Measurements from ENCODE around the gene TAS2R13.

Gene TAS2R13, protein sequence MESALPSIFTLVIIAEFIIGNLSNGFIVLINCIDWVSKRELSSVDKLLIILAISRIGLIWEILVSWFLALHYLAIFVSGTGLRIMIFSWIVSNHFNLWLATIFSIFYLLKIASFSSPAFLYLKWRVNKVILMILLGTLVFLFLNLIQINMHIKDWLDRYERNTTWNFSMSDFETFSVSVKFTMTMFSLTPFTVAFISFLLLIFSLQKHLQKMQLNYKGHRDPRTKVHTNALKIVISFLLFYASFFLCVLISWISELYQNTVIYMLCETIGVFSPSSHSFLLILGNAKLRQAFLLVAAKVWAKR

DNA sequence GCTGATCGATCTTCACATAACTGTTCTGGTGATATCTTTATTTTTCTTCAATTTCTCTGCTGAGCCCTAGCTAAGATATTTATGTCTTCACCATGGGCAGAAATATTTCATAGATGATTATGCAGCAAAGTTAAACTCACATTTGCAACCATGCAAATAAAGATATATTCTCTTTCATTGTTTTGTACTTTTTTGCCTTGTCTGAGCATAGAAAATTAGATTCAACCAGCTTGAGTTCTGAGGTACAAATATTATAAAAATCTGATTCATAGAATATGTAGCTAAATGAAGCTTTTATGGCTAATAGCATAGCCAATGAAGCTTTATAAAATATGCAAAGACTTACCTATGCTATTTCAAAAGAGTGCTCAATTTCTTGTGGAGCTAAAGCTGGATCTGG, at the start of gene TAS2R13:
Gene TAS2R13, minus strand, starts transcription at position 101 of the 400 bp plus-strand sequence. CDS start 264 bp downstream, outside the sequence.
- no peak for DNase-seq (ENCODE audit: low read depth in 2 of 2)

DNA sequence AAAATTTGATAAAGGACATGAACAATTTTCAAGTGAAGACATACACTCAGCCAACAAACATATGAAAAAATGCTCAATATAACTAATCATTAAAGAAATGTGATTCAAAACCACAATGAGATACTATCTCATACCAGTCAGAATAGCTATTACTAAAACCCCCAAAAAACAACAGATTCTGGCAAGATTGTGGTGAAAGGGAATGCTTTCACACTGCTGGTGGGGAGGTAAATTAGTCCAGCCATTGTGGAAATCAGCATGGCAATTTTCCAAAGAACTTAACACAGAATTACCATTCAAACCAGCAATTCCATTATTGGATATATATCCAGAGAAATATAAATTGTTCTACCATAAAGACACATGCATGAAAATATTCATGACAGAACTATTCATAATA, 48.4 kb upstream of the TAS2R13 start:
- no peak for DNase-seq (ENCODE audit: low read depth in 2 of 2)

DNA sequence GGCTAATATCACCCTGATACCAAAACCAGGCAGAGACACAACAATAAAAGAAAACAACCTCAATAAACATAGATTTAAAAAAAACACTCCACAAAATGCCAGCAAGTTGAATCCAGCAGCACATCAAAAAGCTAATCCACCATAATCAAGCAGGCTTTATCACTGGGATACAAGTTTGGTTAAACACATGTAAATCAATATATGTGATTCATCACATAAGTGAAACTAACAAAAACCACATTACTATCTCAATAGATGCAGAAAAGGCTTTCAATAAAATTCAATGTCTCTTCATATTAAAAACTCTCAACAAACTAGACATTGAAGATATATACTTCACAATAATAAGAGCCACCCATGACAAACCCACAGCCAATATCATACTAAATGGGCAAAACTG, 46.7 kb upstream of the TAS2R13 start:
- no peak for DNase-seq (ENCODE audit: low read depth in 2 of 2)

DNA sequence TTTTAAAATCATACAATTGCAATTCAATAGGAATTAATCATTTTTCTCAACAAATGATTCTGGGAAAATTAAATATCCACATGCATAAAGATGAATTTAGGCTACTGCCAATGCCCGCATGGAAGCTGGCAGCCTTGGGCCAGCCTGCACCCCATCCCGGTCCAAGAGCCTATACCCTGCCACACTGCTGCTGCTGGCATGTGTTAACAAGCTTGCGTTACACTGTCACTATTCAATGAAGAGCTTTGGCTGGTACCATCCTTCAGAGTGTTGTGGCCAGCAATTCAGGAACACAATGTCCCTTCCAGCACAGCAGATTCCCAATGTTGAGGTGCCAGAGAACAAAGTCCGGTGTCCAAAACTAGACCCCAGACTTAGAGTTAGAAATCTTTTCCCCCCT, 43.3 kb upstream of the TAS2R13 start:
- no peak for DNase-seq (ENCODE audit: low read depth in 2 of 2)

DNA sequence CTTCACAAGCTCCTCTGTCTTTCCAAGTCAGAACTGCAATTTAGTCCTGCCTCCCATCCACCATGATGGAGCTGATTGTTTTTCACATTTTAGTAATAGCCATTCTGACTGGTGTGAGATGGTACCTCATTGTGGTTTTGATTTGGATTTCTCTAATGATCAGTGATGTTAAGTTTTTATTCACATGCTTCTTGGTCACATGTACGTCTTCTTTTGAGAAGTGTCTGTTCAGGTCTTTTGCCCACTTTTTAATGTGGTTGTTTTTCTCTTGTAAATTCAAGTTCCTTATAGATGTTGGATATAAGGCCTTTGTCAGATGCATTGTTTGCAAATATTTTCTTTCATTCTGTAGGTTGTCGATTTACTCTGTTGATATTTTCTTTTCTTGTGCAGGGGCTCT, 33.8 kb upstream of the TAS2R13 start:
- DNase-seq (ENCODE audit: low read depth in 2 of 2) = no peak

DNA sequence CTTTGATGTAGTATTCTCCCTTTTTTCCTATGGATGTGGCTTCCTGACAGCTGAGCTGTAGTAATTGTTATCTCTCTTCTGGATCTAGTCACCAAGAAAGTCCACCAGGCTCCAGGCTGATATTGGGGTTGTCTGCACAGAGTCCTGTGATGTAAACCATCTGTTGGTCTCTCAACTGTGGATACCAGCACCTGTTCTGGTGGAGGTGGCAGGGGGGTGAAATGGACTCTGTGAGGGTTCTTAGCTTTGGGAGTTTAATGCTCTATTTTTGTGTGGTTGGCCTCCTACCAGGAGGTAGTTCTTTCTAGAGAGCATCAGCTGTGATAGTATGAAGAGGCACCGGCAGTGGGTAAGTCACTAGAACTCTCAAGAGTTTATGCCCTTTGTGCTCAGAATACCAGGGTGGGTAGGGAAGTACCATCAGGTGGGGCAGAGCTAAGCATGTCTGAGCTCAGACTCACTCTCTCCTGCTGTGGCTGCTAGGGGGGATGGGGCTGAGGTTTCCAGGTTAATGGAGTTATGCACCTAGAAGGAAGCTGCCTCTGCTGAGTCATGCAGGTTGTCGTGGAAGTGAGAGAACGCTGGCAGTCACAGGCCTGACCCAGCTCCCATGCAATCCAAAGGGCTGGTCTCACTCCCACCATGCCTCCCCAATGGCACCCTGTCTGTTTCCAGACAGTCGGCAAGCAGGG, 32.7 kb upstream of the TAS2R13 start:
- DNase-seq (ENCODE audit: low read depth in 2 of 2) = no peak

DNA sequence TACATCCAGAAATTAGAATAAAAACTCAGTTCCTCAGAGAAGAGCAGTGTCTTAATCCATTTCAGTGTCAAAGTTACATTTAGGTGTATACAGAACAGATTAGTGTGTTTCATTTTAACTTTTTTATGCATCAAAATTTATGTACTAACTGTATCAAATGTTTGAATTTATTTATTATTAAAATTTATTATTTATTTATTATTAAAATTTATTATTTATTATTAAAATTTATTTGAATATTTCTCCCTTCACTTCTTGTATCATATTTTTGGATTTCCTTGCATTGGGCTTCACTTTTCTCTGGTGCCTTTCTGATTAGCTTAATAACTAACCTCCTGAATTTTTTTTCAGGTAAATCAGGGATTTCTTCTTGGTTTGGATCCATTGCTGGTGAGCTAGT, 32.0 kb upstream of the TAS2R13 start:
- no peak for DNase-seq (ENCODE audit: low read depth in 2 of 2)

DNA sequence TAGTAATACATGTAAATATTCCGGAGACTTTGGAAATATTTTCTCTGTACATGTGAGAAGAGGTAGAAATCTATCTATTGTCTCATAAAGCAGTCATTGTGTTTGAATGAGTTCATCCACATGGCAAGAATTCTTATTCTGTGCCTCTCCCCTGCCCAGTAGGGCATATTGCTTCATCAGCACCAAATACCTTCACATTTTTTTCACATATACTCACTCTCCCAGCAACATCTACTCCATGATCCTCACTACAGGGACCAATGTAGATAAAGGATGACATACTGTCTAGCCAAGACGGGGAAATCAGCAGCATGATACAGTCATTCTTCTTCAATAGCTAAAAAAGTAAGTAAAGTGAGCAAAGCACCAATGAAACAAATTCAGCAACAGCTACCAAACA, 31.0 kb upstream of the TAS2R13 start:
- no peak for DNase-seq (ENCODE audit: low read depth in 2 of 2)

DNA sequence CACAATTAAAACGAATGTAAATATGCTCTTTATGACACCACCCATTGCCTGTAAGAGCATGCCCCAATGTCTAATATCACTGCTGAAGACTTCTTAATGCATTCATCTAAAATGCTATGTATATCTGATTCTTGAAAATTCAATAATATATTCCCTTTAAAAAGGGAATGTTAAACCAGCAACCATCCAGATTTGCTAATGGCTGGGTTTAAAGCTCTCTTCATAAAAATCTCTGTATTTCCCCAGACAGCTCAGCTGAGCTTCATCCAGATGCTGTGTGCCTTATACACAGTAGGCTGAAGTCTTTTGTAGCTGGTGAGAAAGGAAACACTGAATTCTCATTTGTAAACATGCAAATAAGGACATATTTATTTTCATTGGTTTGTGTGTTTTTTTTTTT, 29.8 kb upstream of the TAS2R13 start, which contains the start of gene TAS2R14:
Gene TAS2R14, minus strand, starts transcription at position 101 of the 400 bp plus-strand sequence. Its CDS starts 56 bp downstream, at position 45.
- DNase-seq (ENCODE audit: low read depth in 2 of 2) = no peak

DNA sequence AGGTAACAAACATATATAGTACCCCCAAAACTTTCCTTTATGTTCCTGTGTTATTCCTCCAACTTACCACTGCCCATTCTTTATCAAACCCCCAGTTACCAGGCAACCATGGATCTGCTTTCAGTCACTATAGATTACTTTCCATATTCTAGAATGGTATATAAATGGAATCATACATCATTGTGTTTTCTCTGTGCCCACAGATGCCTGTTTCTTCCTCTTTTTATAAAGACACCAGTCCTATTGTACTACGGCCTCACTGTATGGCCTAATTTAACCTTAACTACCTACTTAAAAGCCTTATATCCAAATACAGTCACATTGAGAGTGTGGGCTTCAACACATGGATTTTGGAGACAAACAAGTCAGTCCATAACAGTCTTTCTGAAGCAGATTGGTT, 27.1 kb upstream of the TAS2R13 start:
- no peak for DNase-seq (ENCODE audit: low read depth in 2 of 2)

DNA sequence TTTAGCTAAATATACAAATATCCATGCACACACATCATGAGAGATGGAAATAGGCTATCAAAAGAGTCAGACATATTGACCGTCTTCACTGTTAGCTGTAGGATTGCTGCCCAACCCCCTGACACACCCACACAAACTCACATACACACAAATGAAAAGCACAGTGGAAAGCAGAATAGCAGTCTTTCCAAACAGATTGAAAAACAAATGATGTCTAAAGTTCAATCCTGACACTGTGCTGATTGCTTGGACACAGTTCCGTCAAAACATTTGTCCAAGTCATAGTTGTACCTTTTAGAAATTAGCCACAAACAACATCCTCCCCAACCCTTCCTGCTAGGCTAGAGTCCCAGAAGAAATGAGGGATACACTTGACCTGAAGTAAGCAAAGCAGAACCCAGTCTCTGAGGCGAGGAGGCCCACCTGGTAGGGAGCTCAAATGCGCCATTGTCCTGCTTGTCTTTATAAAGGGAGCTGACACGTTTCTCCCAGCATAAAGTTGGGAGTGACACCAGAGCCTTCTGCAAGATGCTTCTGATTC, 19.5 kb upstream of the TAS2R13 start, which contains the start of gene PRH2:
Gene PRH2, plus strand, starts transcription at position 491 of the 541 bp plus-strand sequence. Its CDS starts 38 bp downstream, at position 529.
- DNase-seq (ENCODE audit: low read depth in 2 of 2) = no peak

DNA sequence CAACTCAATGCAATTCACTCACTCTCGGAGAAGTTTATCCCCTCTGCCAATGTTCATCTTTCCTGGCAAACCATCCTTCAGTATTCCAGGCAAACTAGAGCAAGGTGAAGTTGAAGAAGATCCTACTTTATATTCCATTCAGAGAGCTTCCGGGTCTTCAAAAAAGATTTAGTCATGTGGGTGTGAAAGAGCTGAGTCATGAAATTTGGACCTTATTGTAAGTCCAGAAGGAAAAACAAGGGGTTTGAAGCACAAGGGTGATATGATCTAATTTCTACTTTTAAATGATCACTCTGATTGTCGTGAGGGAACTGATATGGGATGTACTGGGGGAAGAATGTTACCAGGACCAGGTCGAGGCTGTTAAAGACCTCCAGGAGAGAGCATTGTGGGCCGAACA, 16.9 kb upstream of the TAS2R13 start:
- no peak for DNase-seq (ENCODE audit: low read depth in 2 of 2)

DNA sequence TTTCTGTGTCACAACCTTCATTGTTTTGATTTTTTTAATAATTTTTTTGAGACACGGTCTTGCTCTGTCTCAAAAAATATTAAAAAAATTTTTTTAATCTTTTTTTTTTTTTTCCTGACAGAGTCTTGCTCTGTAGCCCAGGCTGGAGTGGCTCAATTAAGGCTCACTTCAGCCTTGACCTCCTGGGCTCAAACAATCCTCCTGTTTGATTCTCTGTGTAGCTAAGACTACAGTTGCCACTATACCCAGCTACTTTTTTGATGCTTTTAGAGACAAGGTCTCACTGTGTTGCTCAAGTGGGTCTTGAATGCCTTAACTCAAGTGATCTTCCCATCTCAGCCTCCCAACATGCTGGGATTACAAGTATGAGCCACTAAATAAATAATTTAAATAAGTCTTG, 10.4 kb upstream of the TAS2R13 start:
- DNase-seq (ENCODE audit: low read depth in 2 of 2) = no peak

DNA sequence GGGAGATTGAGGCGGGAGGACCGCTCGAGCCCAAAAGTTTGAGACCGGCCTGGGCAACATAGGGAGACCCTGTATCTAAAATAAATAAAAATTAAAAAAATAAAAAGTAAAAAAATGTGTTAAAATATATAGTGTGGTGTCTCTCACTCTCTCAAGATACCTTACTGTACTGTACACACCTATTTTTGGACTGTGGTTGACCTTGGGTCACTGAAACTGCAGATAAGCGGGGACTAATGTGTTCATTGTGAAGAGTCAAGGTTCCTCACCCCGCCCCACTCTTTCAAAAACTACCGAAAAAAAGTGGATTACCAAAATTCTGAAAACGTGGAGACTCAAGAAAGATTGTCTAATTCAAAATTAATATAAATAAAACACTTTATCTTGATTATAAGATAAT, 1.0 kb upstream of the TAS2R13 start:
- DNase-seq (ENCODE audit: low read depth in 2 of 2) = no peak

DNA sequence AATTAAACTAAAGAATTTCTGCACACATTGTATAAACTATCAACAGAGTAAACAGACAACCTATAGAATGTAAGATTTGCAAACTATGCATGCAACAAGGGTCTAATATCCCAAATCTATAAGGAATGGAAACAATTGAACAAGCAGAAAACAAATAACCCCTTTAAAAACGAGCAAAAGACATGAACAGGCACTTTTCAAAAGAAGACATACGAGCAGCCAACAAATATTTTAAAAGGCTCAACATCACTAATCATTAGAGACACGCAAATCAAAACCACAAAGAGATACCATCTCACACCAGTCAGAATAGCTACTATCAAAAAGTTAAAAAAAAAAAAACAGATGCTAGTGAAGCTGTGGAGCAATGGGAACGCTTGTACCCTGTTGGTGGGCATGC, 4.7 kb downstream of the TAS2R13 start:
- no peak for DNase-seq (ENCODE audit: low read depth in 2 of 2)

DNA sequence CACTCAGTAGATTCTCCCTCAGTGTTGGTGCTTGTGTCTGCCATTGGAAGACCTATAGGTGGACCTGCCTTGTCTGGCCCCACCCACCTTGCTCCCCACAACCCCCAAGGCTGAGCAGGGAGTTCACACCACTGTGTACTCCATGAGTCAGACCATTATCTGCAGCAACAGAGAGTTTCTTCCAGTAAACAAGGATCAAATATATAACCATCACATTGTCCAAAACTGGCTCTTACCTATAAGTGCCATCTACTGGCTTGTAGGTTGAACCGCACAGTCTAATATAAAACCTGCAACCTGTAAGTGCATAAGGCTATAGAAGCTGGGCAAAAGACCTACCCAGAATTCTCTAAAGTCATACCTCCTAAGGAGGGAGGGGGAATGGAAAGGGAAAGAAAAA, 7.9 kb downstream of the TAS2R13 start:
- DNase-seq (ENCODE audit: low read depth in 2 of 2) = no peak

DNA sequence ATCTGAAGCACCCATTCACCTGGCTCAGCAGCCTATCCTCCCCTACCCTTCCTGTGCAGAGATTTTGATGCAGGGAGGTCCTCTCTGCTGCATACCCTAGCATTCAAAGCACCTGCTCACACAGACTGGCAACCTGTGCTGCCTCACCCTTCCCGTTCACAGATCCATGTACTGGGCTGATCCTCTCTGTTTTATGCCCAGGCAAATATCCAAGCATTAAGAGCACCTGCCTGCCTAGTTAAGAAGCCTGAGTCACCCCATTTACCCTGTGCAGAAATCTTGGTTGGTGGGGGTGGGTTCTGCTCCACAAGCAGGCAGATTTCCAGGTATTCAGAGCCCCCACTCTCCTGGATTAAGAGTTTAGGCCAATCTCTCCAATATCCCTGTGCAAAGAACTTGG, 8.4 kb downstream of the TAS2R13 start:
- DNase-seq (ENCODE audit: low read depth in 2 of 2) = no peak

DNA sequence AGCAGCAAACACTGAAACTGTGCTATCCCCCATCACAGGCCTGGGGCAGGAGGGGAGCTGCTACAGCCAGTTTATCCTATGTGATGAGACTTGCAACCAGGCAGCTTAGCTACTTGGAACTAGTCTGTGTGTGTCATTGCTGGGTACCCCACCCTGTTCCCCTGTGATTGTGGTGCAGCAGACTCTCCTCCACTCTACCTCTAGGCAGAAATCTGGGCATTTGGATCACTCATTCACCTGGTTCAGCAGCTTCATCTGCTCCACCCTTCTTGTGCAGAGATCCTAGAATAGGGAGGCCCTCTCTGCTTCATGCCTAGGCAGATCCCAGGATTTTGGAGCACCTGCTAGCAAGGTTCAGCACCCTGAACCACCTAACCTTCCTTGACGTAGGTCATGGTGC, 8.8 kb downstream of the TAS2R13 start:
- DNase-seq (ENCODE audit: low read depth in 2 of 2) = no peak

DNA sequence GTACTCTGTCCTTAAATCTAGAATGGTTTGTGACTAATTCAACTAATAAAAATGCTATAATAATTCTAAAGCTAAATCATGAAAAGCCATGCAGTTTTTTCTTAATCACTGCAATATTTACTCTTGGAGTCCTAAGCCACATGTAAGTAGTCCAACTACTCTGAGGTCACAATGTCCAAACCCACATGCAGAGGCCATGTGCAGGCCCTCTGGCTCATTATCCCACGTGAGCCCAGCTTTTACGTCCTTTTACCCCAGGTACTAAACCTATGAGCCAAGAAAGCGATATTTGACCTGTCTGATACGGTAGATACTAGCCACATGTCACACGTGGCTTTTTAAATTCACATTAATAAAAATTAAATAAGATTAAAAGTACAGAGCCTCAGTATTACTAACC, 12.5 kb downstream of the TAS2R13 start:
- no peak for DNase-seq (ENCODE audit: low read depth in 2 of 2)

DNA sequence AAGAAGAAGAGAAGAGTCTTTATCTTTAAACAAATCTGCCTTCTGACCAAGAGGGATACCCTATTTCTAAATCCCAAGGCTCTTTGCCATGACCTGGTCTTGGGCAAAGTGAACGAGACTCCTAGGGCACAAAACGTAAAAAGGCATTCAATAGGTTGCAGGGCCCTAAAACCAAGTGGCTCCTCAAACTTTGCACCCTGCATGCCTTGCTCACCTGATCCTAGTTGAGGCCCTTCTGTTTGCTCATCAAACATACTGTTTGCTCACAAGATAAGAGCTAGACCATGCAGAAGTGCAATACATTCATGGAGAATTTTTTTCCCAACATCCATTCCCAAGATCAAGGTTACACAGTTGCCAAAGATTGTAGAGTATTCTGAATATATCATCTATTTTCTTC, 17.4 kb downstream of the TAS2R13 start:
- DNase-seq (ENCODE audit: low read depth in 2 of 2) = no peak

DNA sequence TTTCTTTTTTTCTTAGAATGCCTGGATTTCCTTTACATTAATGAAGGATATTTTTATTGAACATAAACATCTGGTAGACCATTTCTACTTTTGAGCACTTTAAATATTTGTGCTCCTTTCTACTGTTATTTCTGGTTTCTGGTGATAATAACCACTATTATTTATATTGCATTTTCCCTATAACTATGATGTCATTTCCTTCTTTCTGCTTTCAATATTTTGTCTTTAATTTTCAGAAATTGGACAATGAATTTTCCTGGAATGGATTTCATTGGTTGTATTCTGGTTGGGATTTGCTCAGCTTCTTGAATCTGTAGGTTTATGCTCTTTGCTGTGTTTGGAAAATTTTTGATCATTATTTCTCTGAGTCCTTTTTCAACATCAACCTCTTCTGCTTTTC, 20.1 kb downstream of the TAS2R13 start:
- no peak for DNase-seq (ENCODE audit: low read depth in 2 of 2)

DNA sequence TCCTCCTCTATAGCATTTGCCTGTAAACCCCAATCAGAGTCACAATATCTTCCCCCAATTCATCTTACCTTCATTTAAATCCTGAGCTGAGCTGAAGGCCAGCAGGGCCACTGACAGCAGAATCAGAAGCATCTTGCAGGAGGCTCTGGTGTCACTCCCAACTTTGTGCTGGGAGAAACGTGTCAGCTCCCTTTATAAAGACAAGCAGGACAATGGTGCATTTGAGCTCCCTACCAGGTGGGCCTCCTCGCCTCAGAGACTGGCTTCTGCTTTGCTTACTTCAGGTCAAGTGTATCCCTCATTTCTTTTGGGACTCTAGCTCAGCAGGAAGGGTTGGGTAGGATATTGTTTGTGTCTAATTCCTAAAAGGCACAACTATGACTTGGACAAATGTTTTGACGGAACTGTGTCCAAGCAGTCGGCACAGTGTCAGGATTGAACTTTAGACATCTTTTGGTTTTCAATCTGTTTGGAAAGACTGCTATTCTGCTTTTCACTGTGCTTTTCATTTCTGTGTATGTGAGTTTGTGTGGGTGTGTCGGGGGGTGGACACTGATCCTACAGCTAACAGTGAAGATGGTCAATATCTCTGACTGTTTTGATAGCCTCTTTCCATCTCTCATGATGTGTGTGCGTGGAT, 25.2 kb downstream of the TAS2R13 start, which contains the start of gene PRH1:
Gene PRH1, minus strand, starts transcription at position 170 of the 640 bp plus-strand sequence. Its CDS starts 38 bp downstream, at position 132.
- no peak for DNase-seq (ENCODE audit: low read depth in 2 of 2)

Data from stimulated activated CD8-positive, alpha-beta memory T cell treated with anti-CD3 and anti-CD28 coated beads, Interleukin-2, amount 100 ng/mL, for 48 hours (primary cell).